H1 (cell line): ENCODE data around the gene TUNAR.

Experiments used
- CTCF ChIP-seq, 3 experiments: IDR thresholded peaks; 1 replicate in 2 of 3; 2 replicates in 1 of 3; pipeline versions ENCODE4 v1.5.1 to v1.6.1; 2011; ENCODE audit warnings: low read length in 3 of 3, mild to moderate bottlenecking in 3 of 3, inconsistent platforms in 2 of 3, low read depth in 1 of 3, moderate library complexity in 1 of 3; ENCODE audit not compliant: insufficient read depth in 1 of 3; ENCODE audit errors: control extremely low read depth in 1 of 3
- HDAC2 ChIP-seq, 2 experiments: fragments of 300-600 bp in 1 of 2; sonication (generic) in 1 of 2; IDR thresholded peaks; 2 replicates each; pipeline ENCODE4 v1.6.1; 2011 to 2012; ENCODE audit warnings: low read depth in 2 of 2, low read length in 2 of 2, mild to moderate bottlenecking in 2 of 2, moderate library complexity in 2 of 2, borderline replicate concordance in 1 of 2, inconsistent platforms in 1 of 2
- MAX ChIP-seq: IDR thresholded peaks from 2 replicates; pipeline ENCODE4 v1.6.1; 2012; ENCODE audit warnings: inconsistent platforms
- NRF1 ChIP-seq: IDR thresholded peaks from 2 replicates; pipeline ENCODE4 v1.6.1; 2011; ENCODE audit warnings: mild to moderate bottlenecking, low read depth, low read length, improper control_type of control experiment
- POLR2A ChIP-seq, 2 experiments: IDR thresholded peaks; 1 replicate in 1 of 2; 2 replicates in 1 of 2; pipeline ENCODE4 v1.6.1; 2011; ENCODE audit warnings: low read depth in 2 of 2, low read length in 2 of 2, mild to moderate bottlenecking in 2 of 2; ENCODE audit errors: control extremely low read depth in 1 of 2
- RFX5 ChIP-seq: IDR thresholded peaks from 2 replicates; pipeline ENCODE4 v1.6.1; 2011; ENCODE audit warnings: low read depth, low read length, improper control_type of control experiment, borderline replicate concordance

GRCh38 chr14:95946867-95947266 lies 70.2 kb downstream of the TUNAR start:
- TF ChIP-seq MAX (peak; percentile 77), RFX5 (no peak), CTCF (IDR thresholded peaks at IDR 0.05; ENCODE audit: control extremely low read depth in 1 of 3, insufficient read depth in 1 of 3, low read depth in 1 of 3, low read length in 3 of 3) (no peak), NRF1 (no peak), POLR2A (IDR thresholded peaks at IDR 0.05; ENCODE audit: control extremely low read depth in 1 of 2, low read depth in 2 of 2, low read length in 2 of 2) (no peak), HDAC2 (IDR thresholded peaks at IDR 0.05; ENCODE audit: borderline replicate concordance in 1 of 2, low read depth in 2 of 2, low read length in 2 of 2) (no peak)
